Thyroid gland (tissue), 4 donors: ENCODE data around the gene VASN.

Source experiments
- CTCF ChIP-seq, 6 experiments: fragments of 200-600 bp in 3 of 6; fragments of 450-650 bp in 3 of 6; sonication (generic) in 3 of 6; IDR thresholded peaks; one replicate each; pipeline ENCODE4 v1.5.1; 2016 to 2019; ENCODE audit warnings: antibody characterized with exemption in 6 of 6, mild to moderate bottlenecking in 2 of 6, inconsistent platforms in 1 of 6, moderate library complexity in 1 of 6
- POLR2A ChIP-seq, 2 donors: fragments of 450-650 bp; IDR thresholded peaks; one replicate each; pipeline ENCODE4 v1.6.1; 2017; ENCODE audit warnings: antibody characterized with exemption in 2 of 2, mild to moderate bottlenecking in 2 of 2, moderate library complexity in 1 of 2

- TF ChIP-seq CTCF (IDR thresholded peaks at IDR 0.05) (no peak), POLR2A (IDR thresholded peaks at IDR 0.05) (peak in 1 of 2 donors; percentile 6)
Observed at GRCh38 chr16:4372578-4373355, 1.1 kb downstream of the VASN start.
